GM12878 (cell line): Measurements from ENCODE around the gene ADAMTSL1.

Source experiments
- BRCA1 ChIP-seq: IDR thresholded peaks from 2 replicates; pipeline ENCODE4 v1.6.1; 2011; ENCODE audit warnings: low read depth, low read length, improper control_type of control experiment
- EZH2 ChIP-seq: IDR thresholded peaks from 2 replicates; pipeline ENCODE4 v1.6.1; 2012; ENCODE audit warnings: low read depth, mild to moderate bottlenecking, control low read depth, inconsistent platforms, low read length, borderline replicate concordance; ENCODE audit not compliant: control insufficient read depth
- FOXM1 ChIP-seq: IDR thresholded peaks from 2 replicates; pipeline ENCODE4 v1.6.1; 2012; ENCODE audit warnings: low read depth, mild to moderate bottlenecking, inconsistent platforms, low read length, moderate library complexity
- MYC ChIP-seq: IDR thresholded peaks from 2 replicates; pipeline ENCODE4 v1.6.1; 2011; ENCODE audit warnings: mild to moderate bottlenecking, low read length, moderate library complexity, inconsistent platforms; ENCODE audit not compliant: insufficient read depth, insufficient replicate concordance, insufficient read length, severe bottlenecking
- POLR2A ChIP-seq: IDR thresholded peaks from 2 replicates; pipeline ENCODE4 v1.6.1; 2011; ENCODE audit warnings: low read depth, mild to moderate bottlenecking, low read length
- POLR2AphosphoS5 ChIP-seq: IDR thresholded peaks from 2 replicates; pipeline ENCODE4 v1.6.1; 2011; ENCODE audit warnings: mild to moderate bottlenecking, low read length, inconsistent platforms
- SMC3 ChIP-seq: IDR thresholded peaks from 2 replicates; pipeline ENCODE4 v1.6.1; 2011; ENCODE audit warnings: low read length, improper control_type of control experiment, borderline replicate concordance
- ZSCAN29 ChIP-seq: fragments of 450-650 bp; IDR thresholded peaks from 2 replicates; pipeline ENCODE4 v1.6.1; 2017; ENCODE audit warnings: mild to moderate bottlenecking, moderate library complexity
- TF ChIP-seq, protein P1 (sequence below): IDR thresholded peaks from 2 replicates; pipeline ENCODE4 v1.6.1; 2012; ENCODE audit warnings: low read depth, low read length, improper control_type of control experiment
- TF ChIP-seq, protein P2 (sequence below), 3 experiments: IDR thresholded peaks in 2 of 3; conservative IDR thresholded peaks in 1 of 3; 2 replicates each; pipeline ENCODE4 v1.5.1; 2011; ENCODE audit warnings: low read depth in 3 of 3, low read length in 3 of 3, mild to moderate bottlenecking in 3 of 3, control low read depth in 2 of 3, moderate library complexity in 2 of 3, inconsistent platforms in 1 of 3, mixed read lengths in 1 of 3; ENCODE audit not compliant: control insufficient read depth in 2 of 3, insufficient read depth in 1 of 3; ENCODE audit errors: extremely low read depth in 1 of 3
- TF ChIP-seq, protein P3 (sequence below): fragments of 450-650 bp; IDR thresholded peaks from 2 replicates; pipeline ENCODE4 v1.6.1; 2018; ENCODE audit warnings: mild to moderate bottlenecking, low read depth, moderate library complexity; ENCODE audit not compliant: partially characterized antibody
- TF ChIP-seq, protein P4 (sequence below): IDR thresholded peaks from 2 replicates; pipeline ENCODE4 v1.6.1; 2011; ENCODE audit warnings: low read depth, low read length, improper control_type of control experiment, borderline replicate concordance
- TF ChIP-seq, protein P5 (sequence below): IDR thresholded peaks from 2 replicates; pipeline ENCODE4 v1.6.1; 2011; ENCODE audit warnings: borderline replicate concordance, low read depth, mild to moderate bottlenecking, moderate library complexity, low read length; ENCODE audit not compliant: insufficient read depth, poor library complexity, severe bottlenecking

DNA sequence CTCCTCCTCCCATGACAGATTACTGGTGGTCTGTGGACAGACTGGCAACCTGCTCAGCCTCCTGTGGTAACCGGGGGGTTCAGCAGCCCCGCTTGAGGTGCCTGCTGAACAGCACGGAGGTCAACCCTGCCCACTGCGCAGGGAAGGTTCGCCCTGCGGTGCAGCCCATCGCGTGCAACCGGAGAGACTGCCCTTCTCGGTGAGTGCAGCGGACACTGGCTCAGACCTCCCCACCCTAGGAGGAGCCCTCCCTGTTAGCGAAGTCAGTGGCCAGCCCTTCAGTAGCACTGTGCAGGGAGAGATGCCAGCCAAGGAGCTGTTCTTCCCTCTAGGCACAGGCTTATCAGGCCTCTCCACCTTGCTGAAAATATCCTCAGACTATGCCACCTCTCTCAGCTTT lies 415.6 kb downstream of the ADAMTSL1 start:
- TF ChIP-seq, protein P1, sequence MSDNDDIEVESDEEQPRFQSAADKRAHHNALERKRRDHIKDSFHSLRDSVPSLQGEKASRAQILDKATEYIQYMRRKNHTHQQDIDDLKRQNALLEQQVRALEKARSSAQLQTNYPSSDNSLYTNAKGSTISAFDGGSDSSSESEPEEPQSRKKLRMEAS: no peak
- no peak for TF ChIP-seq ZSCAN29
- no peak for TF ChIP-seq BRCA1
- TF ChIP-seq POLR2AphosphoS5: no peak
- TF ChIP-seq, protein P2, sequence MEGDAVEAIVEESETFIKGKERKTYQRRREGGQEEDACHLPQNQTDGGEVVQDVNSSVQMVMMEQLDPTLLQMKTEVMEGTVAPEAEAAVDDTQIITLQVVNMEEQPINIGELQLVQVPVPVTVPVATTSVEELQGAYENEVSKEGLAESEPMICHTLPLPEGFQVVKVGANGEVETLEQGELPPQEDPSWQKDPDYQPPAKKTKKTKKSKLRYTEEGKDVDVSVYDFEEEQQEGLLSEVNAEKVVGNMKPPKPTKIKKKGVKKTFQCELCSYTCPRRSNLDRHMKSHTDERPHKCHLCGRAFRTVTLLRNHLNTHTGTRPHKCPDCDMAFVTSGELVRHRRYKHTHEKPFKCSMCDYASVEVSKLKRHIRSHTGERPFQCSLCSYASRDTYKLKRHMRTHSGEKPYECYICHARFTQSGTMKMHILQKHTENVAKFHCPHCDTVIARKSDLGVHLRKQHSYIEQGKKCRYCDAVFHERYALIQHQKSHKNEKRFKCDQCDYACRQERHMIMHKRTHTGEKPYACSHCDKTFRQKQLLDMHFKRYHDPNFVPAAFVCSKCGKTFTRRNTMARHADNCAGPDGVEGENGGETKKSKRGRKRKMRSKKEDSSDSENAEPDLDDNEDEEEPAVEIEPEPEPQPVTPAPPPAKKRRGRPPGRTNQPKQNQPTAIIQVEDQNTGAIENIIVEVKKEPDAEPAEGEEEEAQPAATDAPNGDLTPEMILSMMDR (IDR thresholded peaks at IDR 0.05 in 2 of 3, conservative IDR thresholded peaks at IDR 0.05 in 1 of 3; ENCODE audit: control insufficient read depth in 2 of 3, extremely low read depth in 1 of 3, insufficient read depth in 1 of 3, low read depth in 3 of 3, low read length in 3 of 3): no peak
- TF ChIP-seq, protein P3, sequence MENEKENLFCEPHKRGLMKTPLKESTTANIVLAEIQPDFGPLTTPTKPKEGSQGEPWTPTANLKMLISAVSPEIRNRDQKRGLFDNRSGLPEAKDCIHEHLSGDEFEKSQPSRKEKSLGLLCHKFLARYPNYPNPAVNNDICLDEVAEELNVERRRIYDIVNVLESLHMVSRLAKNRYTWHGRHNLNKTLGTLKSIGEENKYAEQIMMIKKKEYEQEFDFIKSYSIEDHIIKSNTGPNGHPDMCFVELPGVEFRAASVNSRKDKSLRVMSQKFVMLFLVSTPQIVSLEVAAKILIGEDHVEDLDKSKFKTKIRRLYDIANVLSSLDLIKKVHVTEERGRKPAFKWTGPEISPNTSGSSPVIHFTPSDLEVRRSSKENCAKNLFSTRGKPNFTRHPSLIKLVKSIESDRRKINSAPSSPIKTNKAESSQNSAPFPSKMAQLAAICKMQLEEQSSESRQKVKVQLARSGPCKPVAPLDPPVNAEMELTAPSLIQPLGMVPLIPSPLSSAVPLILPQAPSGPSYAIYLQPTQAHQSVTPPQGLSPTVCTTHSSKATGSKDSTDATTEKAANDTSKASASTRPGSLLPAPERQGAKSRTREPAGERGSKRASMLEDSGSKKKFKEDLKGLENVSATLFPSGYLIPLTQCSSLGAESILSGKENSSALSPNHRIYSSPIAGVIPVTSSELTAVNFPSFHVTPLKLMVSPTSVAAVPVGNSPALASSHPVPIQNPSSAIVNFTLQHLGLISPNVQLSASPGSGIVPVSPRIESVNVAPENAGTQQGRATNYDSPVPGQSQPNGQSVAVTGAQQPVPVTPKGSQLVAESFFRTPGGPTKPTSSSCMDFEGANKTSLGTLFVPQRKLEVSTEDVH: no peak
- TF ChIP-seq MYC: no peak
- no peak for TF ChIP-seq POLR2A
- TF ChIP-seq EZH2: no peak
- no peak for TF ChIP-seq FOXM1
- TF ChIP-seq, protein P4, sequence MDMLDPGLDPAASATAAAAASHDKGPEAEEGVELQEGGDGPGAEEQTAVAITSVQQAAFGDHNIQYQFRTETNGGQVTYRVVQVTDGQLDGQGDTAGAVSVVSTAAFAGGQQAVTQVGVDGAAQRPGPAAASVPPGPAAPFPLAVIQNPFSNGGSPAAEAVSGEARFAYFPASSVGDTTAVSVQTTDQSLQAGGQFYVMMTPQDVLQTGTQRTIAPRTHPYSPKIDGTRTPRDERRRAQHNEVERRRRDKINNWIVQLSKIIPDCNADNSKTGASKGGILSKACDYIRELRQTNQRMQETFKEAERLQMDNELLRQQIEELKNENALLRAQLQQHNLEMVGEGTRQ: no peak
- TF ChIP-seq, protein P5, sequence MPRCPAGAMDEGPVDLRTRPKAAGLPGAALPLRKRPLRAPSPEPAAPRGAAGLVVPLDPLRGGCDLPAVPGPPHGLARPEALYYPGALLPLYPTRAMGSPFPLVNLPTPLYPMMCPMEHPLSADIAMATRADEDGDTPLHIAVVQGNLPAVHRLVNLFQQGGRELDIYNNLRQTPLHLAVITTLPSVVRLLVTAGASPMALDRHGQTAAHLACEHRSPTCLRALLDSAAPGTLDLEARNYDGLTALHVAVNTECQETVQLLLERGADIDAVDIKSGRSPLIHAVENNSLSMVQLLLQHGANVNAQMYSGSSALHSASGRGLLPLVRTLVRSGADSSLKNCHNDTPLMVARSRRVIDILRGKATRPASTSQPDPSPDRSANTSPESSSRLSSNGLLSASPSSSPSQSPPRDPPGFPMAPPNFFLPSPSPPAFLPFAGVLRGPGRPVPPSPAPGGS: no peak
- no peak for TF ChIP-seq SMC3
